Astrocyte (in vitro differentiated cells and primary cell): ENCODE measurements around the gene P2RX1.

Experiments used
- EZH2 ChIP-seq: IDR thresholded peaks from 2 replicates; pipeline ENCODE4 v1.6.1; 2012; ENCODE audit warnings: mild to moderate bottlenecking, low read length, inconsistent platforms; ENCODE audit not compliant: insufficient read depth
- TF ChIP-seq, protein P1 (sequence below): IDR thresholded peaks from 2 replicates; pipeline ENCODE4 v1.5.1; 2011; ENCODE audit warnings: low read depth, mild to moderate bottlenecking, inconsistent platforms, low read length, moderate library complexity; ENCODE audit not compliant: insufficient read depth

DNA sequence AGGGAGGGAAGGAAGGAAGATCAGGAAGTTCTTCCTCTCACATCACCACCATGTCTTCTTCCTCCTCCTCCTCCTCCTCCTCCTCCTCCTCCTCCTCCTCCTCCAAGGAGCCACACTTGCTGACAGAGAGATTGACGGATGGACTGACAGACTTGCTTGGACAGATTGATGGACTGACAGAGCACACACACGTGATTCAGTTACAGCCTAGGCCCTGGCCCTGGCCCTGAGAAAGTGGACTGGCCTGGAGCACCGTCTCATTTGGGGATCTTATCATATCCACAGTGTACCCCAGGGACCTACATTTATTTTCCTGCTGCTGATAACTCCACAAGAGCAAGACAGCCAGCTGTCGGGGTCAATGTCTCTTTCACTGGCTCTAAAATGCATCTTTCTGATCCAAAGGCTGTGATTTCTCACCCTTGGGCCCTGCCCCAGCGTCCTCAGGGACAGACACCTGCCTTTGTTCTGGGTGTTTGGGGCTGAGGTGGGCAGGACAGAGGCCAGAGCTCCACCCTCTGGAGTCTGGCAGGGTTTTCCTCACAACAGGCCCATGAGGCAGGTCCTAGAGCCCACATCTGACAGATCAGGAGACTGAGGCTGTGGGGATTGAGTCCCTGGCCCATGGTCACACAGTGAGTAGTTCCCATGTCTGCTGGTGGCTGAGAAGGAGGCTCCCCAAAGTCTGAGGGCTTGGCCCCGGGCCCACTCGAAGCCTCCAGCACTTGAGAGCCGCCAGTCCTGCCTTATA is 2.3 kb upstream of the P2RX1 start:
- TF ChIP-seq, protein P1, sequence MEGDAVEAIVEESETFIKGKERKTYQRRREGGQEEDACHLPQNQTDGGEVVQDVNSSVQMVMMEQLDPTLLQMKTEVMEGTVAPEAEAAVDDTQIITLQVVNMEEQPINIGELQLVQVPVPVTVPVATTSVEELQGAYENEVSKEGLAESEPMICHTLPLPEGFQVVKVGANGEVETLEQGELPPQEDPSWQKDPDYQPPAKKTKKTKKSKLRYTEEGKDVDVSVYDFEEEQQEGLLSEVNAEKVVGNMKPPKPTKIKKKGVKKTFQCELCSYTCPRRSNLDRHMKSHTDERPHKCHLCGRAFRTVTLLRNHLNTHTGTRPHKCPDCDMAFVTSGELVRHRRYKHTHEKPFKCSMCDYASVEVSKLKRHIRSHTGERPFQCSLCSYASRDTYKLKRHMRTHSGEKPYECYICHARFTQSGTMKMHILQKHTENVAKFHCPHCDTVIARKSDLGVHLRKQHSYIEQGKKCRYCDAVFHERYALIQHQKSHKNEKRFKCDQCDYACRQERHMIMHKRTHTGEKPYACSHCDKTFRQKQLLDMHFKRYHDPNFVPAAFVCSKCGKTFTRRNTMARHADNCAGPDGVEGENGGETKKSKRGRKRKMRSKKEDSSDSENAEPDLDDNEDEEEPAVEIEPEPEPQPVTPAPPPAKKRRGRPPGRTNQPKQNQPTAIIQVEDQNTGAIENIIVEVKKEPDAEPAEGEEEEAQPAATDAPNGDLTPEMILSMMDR = no peak
- no peak for TF ChIP-seq EZH2
